ENCODE results near the gene NF2.

Gene NF2

DNA sequence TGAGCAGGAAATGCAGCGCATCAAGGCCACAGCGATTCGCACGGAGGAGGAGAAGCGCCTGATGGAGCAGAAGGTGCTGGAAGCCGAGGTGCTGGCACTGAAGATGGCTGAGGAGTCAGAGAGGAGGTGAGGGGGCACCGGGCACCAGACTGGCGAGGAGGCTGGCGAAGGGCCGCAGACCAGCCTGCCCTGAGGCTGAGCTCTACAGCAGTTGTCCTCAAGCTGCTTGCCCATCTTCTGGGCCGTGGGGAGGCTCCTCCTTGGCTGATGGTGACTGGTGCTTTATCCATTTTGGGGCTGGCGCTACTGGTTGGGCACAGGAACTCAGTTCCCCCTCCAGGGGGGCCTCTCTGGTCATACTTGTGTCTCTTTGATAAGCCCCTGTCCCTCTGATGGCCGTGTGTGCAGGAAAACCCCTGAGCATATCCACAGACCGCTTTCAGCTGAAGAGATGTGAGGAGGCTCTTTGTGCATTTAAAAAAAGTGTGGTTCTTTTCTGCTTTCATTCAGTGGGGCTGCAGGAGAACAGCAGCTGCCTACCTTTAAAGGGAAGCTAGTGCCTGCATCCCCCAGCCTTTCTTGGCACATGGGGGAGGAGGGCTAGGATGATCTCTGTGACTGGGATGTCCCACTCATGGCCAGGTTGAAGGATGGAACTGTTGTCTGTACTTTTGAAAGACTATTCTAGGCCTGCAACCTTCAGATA is 70.1 kb downstream of the NF2 start:
- no peak for DNase-seq

DNA sequence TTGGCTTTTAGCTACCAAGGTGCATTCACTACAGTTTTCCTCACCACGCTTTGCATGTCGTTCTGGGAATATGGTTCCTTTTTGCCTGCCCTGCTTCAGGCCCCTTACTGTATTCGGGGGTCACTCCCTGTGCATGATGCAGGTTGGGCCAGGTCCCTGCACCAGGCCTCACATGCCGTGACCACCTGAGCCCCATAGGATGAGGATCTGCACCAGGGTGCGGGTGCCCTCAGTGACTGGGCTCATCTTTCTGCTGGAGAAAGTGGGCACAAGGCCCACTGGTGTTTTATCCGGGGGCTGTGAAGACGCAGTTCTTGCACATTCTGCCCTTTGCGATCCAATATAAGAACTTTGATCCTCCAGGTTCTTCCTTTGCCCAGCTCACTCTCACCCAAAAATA is 70.7 kb downstream of the NF2 start:
- no peak for DNase-seq

DNA sequence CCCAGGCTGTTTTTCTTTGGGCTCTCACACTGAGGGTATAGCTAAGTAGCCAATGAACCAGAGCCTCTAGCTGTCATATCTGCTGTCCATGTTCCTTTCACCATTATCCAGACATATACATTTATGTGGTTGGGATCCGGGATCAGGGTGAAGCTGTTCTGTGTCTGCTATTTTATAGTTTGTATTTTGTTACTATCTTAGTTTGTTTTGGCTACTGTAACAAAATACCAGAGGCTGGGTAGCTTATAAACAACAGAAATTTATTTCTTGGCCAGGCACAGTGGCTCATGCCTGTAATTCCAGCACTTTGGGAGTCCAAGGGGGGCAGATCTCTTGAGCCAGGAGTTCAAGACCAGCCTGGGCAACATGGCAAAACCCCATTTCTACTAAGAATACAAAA is 75.9 kb downstream of the NF2 start:
- DNase-seq: no peak

DNA sequence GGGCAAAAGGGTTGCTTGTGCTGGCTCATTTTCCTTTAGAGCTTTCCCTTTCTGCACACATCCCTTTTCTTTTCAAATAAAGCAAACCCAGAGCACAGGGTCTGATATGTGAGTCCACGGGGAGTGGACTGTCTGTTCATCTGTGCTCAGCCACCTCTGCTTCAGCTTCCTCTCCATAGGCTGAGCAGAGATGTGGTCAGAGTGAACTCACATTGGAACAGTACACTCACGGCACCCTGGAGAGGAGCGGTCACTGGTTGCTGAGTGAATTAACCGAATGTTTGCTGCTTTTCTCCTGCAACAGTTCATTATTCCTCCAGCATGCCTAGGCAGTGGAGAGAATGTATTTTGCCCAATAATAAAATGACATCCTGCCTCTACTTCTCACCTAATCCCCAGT is 80.1 kb downstream of the NF2 start:
- no peak for DNase-seq

DNA sequence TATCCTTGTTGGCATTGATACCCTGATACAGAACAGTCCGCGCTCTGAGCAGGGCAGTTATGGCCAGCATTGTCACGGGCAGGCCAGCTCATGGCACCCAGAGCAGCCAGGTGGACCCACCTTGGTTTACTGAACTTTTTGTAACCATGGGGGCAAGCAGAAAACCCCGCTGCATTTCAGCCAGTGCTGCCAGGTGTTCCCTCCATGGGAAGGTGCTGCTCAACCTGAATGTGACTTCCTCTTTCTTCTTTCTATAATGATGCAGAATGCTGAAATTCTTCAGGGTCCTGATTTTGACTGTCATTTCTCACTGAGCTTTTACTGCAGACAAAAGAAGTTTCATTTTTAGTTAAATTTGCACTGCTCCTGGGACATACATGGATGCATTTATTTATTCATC is 80.8 kb downstream of the NF2 start:
- DNase-seq: no peak

DNA sequence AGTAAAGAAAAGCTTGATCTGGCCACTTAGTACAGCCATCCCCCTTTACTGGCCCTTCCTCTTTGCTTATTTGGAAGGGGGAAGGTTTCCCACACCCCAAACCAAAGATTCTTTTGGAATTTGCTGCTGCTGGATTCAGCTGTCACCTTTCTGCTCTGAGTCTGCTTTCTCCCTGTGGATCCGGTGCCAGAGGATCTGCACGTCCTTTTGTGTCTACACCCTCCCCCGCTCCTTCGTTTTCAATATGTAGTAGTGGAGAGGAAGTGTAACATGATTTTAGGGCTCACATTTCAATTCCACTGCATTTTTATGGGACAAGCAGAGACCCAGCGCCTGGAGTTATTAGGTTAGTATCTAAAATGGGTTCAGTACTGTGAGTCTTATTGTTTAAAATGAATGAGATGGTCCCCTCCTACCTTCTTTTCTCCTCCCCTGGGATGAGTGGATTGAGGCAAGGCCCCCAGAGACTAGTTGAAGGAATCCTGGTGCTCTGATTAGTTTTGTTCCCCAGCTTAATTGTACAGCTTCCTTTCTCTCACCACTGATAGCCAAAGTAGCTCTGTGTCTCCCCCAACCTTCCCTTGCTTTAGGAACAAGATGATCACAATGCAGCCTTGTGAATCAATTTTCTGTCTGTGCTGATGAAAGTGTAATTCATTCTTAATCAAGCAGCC is 85.9 kb downstream of the NF2 start:
- DNase-seq: no peak

DNA sequence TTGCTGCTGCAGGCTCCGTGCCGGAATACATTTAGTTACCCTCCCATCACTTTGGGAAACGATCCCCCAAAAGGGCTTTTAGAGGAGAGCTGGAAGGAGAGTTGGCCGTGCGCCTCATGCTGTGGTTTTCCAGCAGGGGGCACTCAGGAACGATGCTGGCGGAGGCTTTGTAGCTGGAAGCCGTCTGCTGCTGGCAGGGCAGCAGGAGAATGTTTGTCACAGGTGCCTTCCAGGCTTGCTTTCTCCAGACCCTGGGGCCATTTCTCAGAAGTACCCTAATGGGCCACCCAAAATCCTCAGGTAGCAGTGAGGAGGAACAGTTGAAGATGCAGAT is 86.4 kb downstream of the NF2 start:
- no peak for DNase-seq

DNA sequence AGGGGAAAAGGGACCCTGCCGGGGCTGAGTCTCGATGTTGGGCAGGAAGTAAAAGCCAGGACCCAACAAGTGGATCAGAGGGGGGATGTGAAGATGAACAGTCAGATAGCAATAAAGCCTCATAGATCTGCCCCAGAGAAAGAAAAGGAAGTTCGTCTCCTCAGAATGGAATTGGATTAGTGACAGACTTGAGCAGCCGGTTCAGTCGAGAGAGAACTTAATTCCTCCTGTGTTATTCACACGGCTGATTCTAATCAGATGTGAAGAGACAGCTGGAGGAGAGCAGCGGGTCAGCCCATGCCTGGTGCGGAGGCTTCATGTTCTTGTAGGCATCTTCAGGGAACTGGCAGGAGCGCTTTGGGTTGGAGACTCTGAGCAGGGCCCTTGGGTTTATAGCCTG is 87.0 kb downstream of the NF2 start:
- DNase-seq: no peak

DNA sequence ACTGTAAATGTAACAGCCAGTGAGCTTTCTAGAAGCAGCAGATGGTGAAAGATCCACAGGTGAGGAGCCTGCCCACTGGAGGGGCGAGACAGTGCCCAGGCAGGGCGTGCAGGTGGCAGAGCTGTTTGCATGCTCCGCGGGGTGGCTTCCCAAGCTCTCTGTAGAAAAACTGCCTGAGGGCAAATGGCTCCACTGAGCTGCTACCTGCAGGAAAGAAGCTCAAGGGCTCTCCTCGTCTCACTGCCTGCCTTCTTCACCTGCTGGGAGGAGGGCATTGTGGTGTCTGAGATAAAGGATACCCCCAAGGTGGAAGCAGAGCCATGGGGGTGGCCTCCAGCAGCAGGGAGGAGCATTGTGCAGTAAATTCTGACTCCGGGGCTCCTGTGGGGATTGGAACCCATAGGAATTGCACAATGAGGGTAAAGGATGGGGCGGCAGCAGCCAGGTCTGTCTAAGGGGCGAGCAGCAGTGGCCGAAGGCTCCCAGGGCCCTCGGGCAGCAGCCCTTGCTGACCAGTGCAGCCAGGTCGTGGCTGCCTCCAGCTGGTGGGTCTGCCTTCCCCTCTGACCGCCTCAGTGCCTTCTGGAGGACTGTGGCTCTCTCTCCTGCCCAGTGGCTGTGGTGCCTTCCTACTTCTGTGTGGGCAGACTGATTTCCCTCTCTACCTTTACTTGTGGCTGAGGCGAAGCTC is 88.3 kb downstream of the NF2 start:
- no peak for DNase-seq

DNA sequence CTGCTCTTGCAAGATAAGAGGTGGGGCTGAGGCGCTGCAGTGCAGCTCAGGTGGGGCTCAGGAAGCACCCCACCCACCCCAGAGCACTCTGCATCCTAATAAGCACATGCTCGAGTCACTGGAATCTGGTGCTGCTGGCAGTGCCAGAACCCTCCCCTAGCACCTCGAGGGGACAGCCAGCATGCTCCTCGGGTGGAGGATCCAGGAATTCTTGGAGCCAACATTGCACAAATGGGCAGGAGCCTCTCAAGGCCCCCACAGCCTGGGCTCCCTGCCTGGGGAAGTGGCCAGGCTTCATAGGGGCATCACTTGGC is 88.9 kb downstream of the NF2 start:
- DNase-seq: no peak

DNA sequence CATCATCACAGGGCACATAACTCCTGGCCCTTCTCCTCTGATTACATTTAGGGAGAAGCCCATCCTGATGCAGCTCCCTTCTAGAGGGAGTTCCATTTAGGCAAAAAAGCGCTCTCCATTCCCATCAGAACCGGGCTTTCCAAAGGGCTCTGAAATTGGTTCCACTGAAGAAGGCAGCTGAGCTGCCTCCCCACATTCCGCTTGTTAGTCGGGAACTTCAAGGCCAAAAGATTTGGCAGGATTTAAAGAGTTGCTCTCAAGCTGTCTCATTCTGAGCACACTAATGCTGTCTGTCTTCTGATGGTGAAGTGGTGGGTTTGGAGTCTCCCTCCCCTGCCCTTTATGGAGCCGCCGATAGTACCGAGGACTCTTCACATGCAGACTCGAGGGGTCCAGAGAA is 89.7 kb downstream of the NF2 start:
- no peak for DNase-seq

DNA sequence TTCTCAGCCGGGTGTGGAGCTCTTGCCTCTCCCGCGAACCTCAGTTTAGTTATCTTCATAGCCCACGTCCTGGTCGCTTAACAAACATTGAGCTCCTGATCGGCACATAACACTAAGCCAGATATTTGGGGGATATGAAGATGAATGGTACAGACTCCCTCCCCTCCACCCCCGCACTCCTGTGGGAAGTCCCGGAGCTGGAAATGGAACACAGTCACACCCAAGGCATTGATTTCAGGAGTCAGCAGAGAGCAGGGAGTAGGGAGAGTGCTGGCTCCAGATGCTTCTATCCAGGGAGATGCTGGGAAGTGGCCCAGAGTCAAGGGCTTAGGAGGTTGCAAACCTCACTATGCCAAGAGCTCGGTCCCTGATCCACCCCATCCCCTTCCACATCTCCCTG is 90.2 kb downstream of the NF2 start:
- DNase-seq: no peak

DNA sequence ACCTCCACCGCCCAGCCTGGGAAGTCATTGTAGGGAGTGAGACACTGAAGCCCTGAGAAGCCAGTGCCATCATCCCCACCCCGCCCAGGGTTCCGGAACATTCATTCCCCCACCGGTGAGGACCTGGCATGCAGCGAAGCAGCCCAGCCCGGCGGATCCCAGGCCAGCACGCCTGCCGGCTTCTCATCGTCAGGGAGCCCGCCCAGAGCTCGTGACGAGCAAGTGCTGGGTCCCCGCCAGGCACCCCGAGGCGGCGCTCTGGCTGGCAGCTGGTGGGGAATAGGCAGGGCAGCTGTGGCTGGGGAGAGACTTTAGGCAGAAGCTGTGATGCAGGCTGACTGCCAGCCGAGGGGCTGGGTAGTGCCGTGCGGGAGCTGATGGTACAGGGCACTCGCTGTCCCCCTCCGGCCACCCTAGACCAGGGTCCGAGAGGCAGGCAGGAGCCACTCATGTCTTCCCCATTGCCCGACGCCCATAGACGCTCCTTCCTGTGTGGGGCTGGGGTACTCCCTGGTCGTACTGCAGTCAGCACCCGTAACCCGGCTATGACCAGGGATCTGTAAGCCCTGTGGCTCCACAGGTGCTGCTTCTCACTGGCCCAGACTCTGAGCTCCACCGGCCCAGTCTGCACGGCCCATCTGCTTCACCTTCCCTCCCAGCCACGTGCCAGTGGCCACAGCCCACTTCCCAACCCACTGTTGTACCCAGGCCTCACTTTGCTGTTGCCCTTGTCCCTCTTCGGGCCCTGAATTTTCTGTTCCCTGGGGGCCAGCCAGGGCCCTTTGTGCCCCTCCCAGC is 91.9 kb downstream of the NF2 start:
- peak; percentile 89 for DNase-seq

DNA sequence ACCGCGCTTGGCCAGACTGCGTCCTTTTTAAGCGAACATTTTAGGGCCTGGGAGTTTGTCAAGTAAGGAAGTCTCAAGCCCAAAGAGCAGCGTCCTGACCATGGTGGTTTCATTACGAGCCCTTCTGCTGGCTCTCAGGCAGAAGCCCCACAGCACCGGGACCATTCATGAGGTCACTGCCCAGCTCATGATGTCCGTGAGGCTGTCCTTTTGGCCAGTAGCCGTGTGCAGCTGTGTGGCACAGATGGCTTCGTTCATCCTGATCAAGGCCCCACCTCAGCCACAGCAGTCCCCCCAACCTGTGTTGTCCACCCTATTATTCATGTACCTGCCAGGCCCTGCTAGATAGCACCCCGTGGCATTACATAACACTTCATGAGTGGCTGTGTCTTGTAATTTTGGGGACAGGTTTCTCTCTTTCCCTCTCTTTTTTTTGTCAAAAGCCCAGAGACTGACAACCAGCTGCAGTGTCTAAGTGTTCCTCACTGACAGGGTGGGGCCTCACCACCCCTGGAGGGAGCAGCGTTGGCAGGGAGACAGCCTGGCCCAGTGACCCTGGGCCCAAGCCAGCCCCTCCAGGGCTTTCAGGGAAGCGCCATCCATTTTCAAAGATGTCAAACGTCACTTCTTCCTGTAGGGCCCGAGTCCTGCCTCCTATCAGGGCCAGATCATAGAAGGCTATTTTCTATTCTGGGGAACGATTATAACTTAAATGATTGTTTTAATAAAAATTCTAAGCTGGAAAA is 94.6 kb downstream of the NF2 start:
- DNase-seq: no peak

DNA sequence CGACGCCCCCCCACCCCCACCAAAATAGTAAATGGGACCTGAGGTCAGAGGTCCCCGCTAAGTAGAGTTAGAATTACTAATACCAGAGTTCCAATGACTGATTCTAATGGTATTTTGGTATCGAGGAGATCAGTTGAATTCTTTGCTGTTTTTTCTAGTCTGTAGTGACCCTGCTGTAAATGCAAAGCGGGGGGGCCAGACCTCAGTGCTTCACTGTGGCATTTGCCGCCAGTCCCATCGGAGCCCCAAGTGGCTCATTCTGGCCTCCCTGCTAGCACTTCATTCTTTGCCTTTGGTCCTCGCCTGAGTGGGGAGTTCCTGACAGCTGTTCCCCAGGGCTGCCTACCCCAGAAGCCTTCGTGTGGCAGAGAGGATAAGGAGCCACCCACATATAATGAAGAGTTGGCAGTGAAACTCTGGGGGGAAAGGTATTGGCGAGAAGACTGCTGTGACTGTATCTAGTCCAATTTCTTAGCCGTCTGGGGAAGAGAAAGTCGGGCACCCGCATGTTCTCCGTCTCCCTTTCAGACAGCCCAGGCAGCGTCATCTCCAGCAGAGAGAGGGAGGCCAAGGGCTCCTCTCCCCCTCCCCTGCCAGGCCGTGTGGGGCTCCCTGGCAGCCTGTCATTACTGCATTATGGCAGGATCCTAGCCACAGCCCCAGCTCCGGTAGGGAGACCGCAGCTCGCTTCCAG is 96.9 kb downstream of the NF2 start:
- no peak for DNase-seq

DNA sequence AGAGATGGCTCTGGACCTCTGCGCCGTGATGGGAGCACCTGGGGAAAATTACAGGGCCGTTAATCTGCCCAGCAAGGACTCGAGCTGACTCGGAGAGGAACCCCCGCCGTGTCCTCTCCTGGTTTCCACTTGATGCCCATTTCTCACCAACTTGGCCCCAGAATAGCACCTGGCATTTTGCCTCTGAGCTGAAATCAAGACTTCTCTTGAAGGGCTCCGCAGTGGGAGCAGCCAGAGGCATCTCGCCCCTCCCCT is 97.4 kb downstream of the NF2 start:
- DNase-seq: no peak

DNA sequence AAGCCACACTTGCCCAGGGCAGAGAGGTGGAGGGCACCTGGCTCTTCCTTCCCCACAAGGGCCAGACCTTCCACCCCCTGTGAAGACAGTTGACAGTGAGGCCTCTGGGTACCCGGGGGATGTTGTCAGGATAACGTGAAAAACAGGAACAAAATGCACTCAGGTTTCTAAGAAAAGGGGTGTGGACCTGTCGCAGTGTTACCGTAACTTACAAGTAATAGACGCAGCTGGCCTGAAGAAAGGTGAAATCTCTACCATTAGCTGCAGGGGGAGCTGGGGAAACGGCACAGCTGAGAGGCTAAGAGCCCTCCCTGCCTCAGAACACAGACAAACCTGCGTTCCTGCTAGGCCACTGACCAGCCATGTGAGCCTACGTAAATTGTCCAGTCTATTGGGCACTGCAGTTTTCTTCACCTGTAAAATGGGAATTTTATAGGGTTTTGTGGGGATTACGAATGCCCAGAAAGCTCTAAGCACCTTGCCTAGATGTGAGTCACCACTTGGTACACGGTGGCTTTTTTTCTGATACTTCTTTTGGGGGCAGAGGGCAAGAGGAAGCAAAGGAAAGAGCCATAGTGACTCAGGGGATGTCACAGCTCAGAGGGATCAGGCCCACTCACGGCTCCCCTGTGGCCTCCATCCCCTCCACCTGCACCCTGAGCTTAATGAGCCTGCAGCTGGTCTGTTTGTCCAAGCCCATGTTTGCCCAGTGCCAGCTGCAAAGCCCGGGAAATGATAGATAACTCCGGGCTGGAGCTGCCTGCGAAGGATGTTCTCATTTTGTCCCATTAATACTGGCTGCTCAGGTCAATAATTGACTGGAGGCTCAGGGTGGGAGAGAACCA is 97.9 kb downstream of the NF2 start:
- peak; percentile 55 for DNase-seq

DNA sequence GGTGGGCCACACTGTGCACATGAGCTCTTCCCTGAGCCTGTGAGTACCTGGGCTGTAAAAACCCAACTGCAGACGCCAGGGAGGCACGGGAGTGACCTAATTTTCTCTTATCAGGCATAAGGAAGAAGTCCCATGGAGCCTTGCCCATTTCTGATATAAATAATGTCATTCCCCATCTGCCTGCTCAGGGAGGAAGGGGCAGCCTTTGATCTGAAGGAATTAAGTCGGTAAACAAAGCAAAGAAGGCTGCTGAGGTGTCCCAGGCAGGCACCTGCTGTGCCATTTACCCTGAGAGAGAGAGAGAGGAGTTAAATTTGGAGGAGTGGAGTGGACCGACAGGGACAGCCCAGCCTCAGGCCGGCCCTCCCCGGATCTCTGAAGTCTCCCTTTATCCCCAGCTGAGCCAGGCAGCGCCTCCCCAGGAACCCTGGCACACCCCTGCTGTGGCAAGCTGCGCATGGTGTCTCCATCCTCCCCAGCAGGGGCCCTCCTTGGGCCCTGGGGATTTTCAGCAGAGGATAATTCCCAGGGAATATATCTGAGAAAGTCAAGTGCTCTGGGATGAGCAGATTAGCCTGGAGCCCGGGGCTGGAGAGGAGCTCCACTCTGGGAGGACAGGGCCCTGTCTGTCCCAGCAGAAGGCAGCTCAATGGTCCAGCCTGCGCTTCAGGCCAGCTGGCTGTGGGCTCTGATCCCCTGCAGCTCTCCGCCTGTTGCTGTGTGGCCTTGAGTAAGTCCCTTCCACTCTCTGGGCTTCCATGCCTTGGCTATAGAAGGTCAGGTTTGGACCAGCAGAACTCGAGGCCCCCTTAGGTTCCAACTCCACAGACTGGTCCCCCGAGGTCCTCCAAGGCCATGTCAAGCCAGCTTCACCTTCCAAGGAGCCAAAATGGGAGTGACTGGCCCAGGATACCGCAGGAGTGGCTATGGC is 98.8 kb downstream of the NF2 start:
- DNase-seq: peak; percentile 71

DNA sequence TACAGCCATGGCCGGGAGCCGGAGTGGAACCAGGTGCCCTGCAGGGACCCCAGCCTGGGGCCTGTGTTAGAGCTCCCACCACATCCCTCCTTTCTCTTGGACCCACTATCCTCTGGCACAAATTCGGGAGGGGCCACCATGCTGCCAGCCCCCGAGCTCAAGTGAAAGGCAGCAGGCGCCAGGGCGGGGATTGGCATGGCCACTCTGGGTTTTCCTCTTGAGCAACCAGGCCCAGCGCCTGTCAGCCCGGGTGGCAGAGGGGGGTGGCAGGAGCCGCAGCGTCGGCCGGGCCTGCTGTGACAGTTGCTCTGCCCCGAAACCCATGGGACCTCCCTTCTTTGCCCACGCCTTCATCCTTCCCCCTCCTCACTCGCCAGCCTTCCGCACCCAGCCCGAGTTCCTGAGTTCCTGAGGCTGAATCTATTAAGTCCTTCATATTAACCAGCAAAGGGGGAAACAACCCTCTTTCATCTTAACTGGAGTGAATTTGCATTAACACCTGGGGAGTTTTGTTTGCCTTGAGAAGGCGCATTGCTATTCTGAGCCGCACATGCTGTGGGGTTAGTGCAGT is 99.6 kb downstream of the NF2 start:
- DNase-seq: peak; percentile 58

DNA sequence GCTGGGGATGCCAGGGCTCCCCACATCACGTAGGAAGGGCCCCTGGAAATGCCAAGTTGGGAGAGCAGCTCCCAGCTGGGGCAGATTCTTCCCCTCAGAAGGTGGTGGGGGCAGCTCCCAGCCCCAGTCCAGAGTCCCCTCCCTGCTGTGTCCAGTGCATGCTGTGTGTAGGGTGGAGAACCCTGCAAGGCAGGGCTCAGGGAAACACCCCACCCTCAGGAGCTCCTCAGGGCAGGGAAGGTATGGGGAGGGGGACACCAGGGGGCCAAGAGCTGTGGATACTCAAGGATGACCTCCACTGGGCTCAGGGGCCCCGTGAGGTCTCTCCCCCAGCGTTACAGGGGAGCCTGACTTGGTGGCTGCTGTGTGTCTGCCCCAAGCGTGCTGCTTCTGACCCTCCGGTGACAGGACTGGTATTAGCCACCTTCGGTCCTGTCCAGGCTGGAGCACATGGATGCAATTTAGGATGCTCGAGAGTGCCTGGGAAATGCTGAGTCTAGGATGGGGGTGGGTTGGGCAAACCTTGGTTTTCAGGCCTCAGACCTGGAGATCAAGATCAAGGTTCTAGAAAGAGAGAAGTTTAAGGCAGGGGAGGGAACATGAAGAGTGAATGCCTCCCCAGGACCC is 100.2 kb downstream of the NF2 start:
- no peak for DNase-seq
